NT2/D1 (cell line): ENCODE data around the gene AP5Z1.

Experiments
- SUZ12 ChIP-seq: IDR thresholded peaks from 2 replicates; pipeline ENCODE4 v1.6.1; 2011; ENCODE audit not compliant: insufficient read length, insufficient read depth; ENCODE audit errors: extremely low read depth
- YY1 ChIP-seq: IDR thresholded peaks from 2 replicates; pipeline ENCODE4 v1.6.1; 2011; ENCODE audit not compliant: insufficient read length, insufficient read depth
- ZNF274 ChIP-seq: IDR thresholded peaks from 2 replicates; pipeline ENCODE4 v1.6.1; 2011; ENCODE audit warnings: mild to moderate bottlenecking, low read depth, low read length

GRCh38 chr7:4733936-4734528 lies 41.4 kb upstream of the AP5Z1 start:
- no peak for TF ChIP-seq ZNF274
- no peak for TF ChIP-seq SUZ12
- TF ChIP-seq YY1: no peak
